Ishikawa (cell line): ENCODE measurements around the gene TRIP10.

ENCODE experiments used
- CEBPB ChIP-seq: IDR thresholded peaks from 2 replicates; pipeline ENCODE4 v1.6.1; 2012
- CREB1 ChIP-seq: IDR thresholded peaks from 2 replicates; pipeline ENCODE4 v1.6.1; 2012; ENCODE audit warnings: low read depth
- EGR1 ChIP-seq: IDR thresholded peaks from 2 replicates; pipeline ENCODE4 v1.6.1; 2012
- EP300 ChIP-seq: IDR thresholded peaks from 2 replicates; pipeline ENCODE4 v1.6.1; 2012; ENCODE audit warnings: borderline replicate concordance
- FOXM1 ChIP-seq: IDR thresholded peaks from 2 replicates; pipeline ENCODE4 v1.6.1; 2012; ENCODE audit warnings: low read depth, borderline replicate concordance
- NFIC ChIP-seq: IDR thresholded peaks from 2 replicates; pipeline ENCODE4 v1.6.1; 2012
- RAD21 ChIP-seq: IDR thresholded peaks from 2 replicates; pipeline ENCODE4 v1.6.1; 2012; ENCODE audit warnings: low read depth
- TAF1 ChIP-seq: IDR thresholded peaks from 2 replicates; pipeline ENCODE4 v1.6.1; 2012; ENCODE audit warnings: low read depth, mild to moderate bottlenecking
- TCF12 ChIP-seq: IDR thresholded peaks from 2 replicates; pipeline ENCODE4 v1.6.1; 2012; ENCODE audit warnings: low read depth
- TEAD4 ChIP-seq: IDR thresholded peaks from 2 replicates; pipeline ENCODE4 v1.6.1; 2012
- YY1 ChIP-seq: IDR thresholded peaks from 2 replicates; pipeline ENCODE4 v1.6.1; 2012; ENCODE audit warnings: low read depth
- ZBTB7A ChIP-seq: IDR thresholded peaks from 2 replicates; pipeline ENCODE4 v1.6.1; 2012; ENCODE audit warnings: low read depth
- TF ChIP-seq, protein P1 (sequence below): IDR thresholded peaks from 2 replicates; pipeline ENCODE4 v1.6.1; 2012
- TF ChIP-seq, protein P2 (sequence below): IDR thresholded peaks from 2 replicates; pipeline ENCODE4 v1.6.1; 2012; ENCODE audit warnings: low read depth, mild to moderate bottlenecking
- TF ChIP-seq, protein P3 (sequence below): IDR thresholded peaks from 2 replicates; pipeline ENCODE4 v1.6.1; 2012

TRIP10 gene

DNA sequence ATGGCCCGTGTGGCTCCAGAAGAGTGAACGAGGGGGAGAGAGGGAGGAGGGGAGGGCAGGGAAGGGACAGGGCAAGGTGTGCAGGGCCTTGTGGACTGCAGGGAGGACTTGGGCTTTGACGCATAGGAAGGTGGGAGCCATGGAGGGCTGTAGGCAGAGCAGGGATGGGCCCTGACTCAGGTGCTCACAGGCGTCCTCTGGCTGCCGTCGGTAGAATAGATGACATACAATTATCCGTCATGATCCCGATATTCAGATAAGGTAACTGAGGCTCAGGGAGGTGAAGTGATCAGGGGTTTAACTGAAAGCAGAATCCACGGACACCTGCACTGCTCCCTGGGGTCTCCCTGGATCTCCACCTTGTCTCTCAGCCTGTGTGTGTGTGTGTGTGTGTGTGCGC lies 22.4 kb upstream of the TRIP10 start:
- TF ChIP-seq TAF1 (no peak), RAD21 (no peak), TEAD4 (no peak), CEBPB (no peak), ZBTB7A (no peak), TCF12 (no peak), CREB1 (no peak), EP300 (no peak), YY1 (no peak), EGR1 (no peak), FOXM1 (no peak)
- TF ChIP-seq, protein P1, sequence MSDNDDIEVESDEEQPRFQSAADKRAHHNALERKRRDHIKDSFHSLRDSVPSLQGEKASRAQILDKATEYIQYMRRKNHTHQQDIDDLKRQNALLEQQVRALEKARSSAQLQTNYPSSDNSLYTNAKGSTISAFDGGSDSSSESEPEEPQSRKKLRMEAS: no peak
- TF ChIP-seq, protein P2, sequence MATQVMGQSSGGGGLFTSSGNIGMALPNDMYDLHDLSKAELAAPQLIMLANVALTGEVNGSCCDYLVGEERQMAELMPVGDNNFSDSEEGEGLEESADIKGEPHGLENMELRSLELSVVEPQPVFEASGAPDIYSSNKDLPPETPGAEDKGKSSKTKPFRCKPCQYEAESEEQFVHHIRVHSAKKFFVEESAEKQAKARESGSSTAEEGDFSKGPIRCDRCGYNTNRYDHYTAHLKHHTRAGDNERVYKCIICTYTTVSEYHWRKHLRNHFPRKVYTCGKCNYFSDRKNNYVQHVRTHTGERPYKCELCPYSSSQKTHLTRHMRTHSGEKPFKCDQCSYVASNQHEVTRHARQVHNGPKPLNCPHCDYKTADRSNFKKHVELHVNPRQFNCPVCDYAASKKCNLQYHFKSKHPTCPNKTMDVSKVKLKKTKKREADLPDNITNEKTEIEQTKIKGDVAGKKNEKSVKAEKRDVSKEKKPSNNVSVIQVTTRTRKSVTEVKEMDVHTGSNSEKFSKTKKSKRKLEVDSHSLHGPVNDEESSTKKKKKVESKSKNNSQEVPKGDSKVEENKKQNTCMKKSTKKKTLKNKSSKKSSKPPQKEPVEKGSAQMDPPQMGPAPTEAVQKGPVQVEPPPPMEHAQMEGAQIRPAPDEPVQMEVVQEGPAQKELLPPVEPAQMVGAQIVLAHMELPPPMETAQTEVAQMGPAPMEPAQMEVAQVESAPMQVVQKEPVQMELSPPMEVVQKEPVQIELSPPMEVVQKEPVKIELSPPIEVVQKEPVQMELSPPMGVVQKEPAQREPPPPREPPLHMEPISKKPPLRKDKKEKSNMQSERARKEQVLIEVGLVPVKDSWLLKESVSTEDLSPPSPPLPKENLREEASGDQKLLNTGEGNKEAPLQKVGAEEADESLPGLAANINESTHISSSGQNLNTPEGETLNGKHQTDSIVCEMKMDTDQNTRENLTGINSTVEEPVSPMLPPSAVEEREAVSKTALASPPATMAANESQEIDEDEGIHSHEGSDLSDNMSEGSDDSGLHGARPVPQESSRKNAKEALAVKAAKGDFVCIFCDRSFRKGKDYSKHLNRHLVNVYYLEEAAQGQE: no peak

DNA sequence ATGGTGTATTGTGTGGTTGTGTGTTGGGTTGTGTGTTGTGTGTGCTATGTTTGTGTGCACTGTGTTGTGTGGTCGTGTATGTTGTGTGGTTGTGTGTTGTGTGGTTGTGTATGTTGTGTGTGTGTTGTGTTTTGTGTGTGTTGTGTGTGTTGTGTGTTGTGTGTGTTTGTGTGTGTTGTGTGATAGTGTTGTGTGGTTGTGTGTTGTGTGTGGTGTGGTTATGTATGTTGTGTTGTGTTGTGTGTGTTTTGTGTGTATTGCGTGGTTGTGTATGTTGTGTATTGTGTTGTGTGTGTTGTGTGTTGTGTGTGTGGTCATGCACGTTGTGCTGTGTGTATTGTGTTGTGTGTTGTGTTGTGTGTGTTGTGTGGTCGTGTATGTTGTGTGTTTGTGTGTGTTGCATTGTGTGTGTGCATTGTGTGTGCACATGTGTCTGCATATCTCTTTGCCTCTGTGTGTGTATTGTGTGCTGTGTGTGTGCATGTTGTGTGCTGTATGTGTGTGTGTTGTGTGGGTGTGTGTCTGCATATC lies 22.0 kb upstream of the TRIP10 start:
- TF ChIP-seq EP300 (no peak), CREB1 (no peak), TCF12 (no peak), NFIC (no peak), TAF1 (no peak)
- TF ChIP-seq, protein P1: no peak

GRCh38 chr19:6718111-6718740 lies 21.3 kb upstream of the TRIP10 start:
- TF ChIP-seq, protein P1: no peak

- no peak for TF ChIP-seq NFIC
- no peak for TF ChIP-seq CREB1
- no peak for TF ChIP-seq EGR1
- TF ChIP-seq ZBTB7A: no peak
- no peak for TF ChIP-seq TCF12
- TF ChIP-seq FOXM1: no peak
- TF ChIP-seq, protein P1: 0 out of 2 replicates have a peak, but pooled peaks have one; percentile 13
- no peak for TF ChIP-seq EP300
Measured at GRCh38 chr19:6718741-6719539, 20.5 kb upstream of the TRIP10 start.

DNA sequence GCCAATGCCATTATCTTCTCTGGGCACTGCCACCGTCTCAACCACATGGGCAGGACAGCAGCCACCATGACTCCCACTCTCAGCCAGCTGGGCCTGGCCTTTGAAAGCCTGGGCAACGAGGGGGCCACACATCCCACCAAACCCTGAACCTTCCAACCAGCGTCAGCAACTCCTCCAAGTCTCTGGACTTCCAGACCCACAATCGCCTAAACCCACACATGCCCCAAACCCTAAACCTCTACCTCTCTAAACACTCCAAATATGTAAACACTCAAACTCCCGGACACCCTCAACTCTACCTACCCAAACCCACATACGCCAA lies 20.0 kb upstream of the TRIP10 start:
- TF ChIP-seq, protein P2: no peak
- TF ChIP-seq FOXM1 (no peak), EP300 (no peak), CREB1 (no peak), ZBTB7A (no peak), TEAD4 (no peak), NFIC (no peak), CEBPB (no peak), TCF12 (no peak), TAF1 (no peak), EGR1 (no peak), RAD21 (no peak), YY1 (no peak)
- TF ChIP-seq, protein P3, sequence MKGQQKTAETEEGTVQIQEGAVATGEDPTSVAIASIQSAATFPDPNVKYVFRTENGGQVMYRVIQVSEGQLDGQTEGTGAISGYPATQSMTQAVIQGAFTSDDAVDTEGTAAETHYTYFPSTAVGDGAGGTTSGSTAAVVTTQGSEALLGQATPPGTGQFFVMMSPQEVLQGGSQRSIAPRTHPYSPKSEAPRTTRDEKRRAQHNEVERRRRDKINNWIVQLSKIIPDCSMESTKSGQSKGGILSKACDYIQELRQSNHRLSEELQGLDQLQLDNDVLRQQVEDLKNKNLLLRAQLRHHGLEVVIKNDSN: no peak
- TF ChIP-seq, protein P1: no peak

- TF ChIP-seq RAD21: no peak
- TF ChIP-seq TAF1: no peak
- no peak for TF ChIP-seq CEBPB
- no peak for TF ChIP-seq EP300
- TF ChIP-seq ZBTB7A: no peak
- TF ChIP-seq TEAD4: no peak
- TF ChIP-seq TCF12: no peak
- TF ChIP-seq, protein P2: no peak
- TF ChIP-seq FOXM1: no peak
- no peak for TF ChIP-seq NFIC
- TF ChIP-seq, protein P3: no peak
- TF ChIP-seq, protein P1: no peak
- TF ChIP-seq YY1: no peak
- TF ChIP-seq EGR1: no peak
- TF ChIP-seq CREB1: no peak
Measured at GRCh38 chr19:6719992-6720368, 19.5 kb upstream of the TRIP10 start.
